Stimulated activated CD8-positive, alpha-beta memory T cell treated with anti-CD3 and anti-CD28 coated beads, Interleukin-2, amount 100 ng/mL, for 48 hours (primary cell): Measurements from ENCODE around the gene GOLGA8H.
"Not testable (repeated sequence)": the region's sequence is repeated elsewhere in the genome, so short reads cannot be mapped to it uniquely, and the experiment has no call there.

Source experiments
- DNase-seq, 2 donors: peaks; one replicate each; pipeline ENCODE4 v3.0.0-alpha.2; 2020; ENCODE audit warnings: low read depth in 2 of 2

The GOLGA8H gene

GRCh38 chr15:30603796-30604195, at the start of gene GOLGA8H:
Gene GOLGA8H (plus strand): TSS chr15:30604028. CDS start chr15:30604126, 98 bp downstream.
- DNase-seq = not testable (repeated sequence)

GRCh38 chr15:30566949-30567348, 36.9 kb upstream of the GOLGA8H start:
- not testable (repeated sequence) for DNase-seq

GRCh38 chr15:30573012-30573491, 30.8 kb upstream of the GOLGA8H start:
- DNase-seq = not testable (repeated sequence)

GRCh38 chr15:30579394-30579970, 24.3 kb upstream of the GOLGA8H start:
- DNase-seq = not testable (repeated sequence)

- not testable (repeated sequence) for DNase-seq
These were observed 23.1 kb upstream of the GOLGA8H start for GRCh38 chr15:30580716-30581115.

GRCh38 chr15:30598953-30599352, 4.9 kb upstream of the GOLGA8H start:
- DNase-seq = not testable (repeated sequence)

GRCh38 chr15:30612271-30612670, 8.4 kb downstream of the GOLGA8H start:
- not testable (repeated sequence) for DNase-seq

- DNase-seq = not testable (repeated sequence)
These were observed 17.5 kb downstream of the GOLGA8H start for GRCh38 chr15:30621342-30621741.

GRCh38 chr15:30625436-30626193, 21.8 kb downstream of the GOLGA8H start, which contains the start of gene ARHGAP11B:
Gene ARHGAP11B (plus strand): TSS chr15:30626128.
- DNase-seq = peak; percentile 86 to 92

- DNase-seq = not testable (repeated sequence)
These were observed 22.4 kb downstream of the GOLGA8H start for GRCh38 chr15:30626194-30626565.

- not testable (repeated sequence) for DNase-seq
These were observed 22.8 kb downstream of the GOLGA8H start for GRCh38 chr15:30626632-30627031.

GRCh38 chr15:30650012-30650929, 46.4 kb downstream of the GOLGA8H start:
- no peak for DNase-seq

- not testable (repeated sequence) for DNase-seq
These were observed 57.3 kb downstream of the GOLGA8H start for GRCh38 chr15:30661154-30661553.
